ENCODE data around the gene RTN4R.

RTN4R gene

GRCh38 chr22:20244691-20245576, 23.2 kb downstream of the RTN4R start:
- intact Hi-C loops (cut with DNase I; ENCODE audit: low total_unique reads): no loop called here
- H3K4me3 ChIP-seq: no peak overlapping the region
- peaks cover 0 to 35% (median 12%) of the 10 kb centered on the region in 4 donors for H3K4me1 ChIP-seq
- no peaks in the 10 kb centered on the region for H3K9me3 ChIP-seq
- no peak overlapping the region for H3K27ac ChIP-seq
- no peak for DNase-seq
- peaks cover 0 to 3% (median 0%) of the 10 kb centered on the region in 3 donors for H3K36me3 ChIP-seq
- TF ChIP-seq CTCF (IDR thresholded peaks at IDR 0.05): no peak
- H3K27me3 ChIP-seq: peaks cover 0 to 10% of the 10 kb centered on the region in 2 donors

GRCh38 chr22:20244250-20244648, 23.9 kb downstream of the RTN4R start:
- Histone ChIP-seq H3K27ac (no peak overlapping the region), H3K9me3 (no peaks in the 10 kb centered on the region), H3K27me3 (peaks cover 0 to 16% of the 10 kb centered on the region in 2 donors), H3K36me3 (peaks cover 0 to 3% (median 0%) of the 10 kb centered on the region in 3 donors), H3K4me3 (no peak overlapping the region), H3K4me1 (peaks cover 0 to 34% (median 12%) of the 10 kb centered on the region in 4 donors)
- intact Hi-C loops (cut with DNase I; ENCODE audit: low total_unique reads): no loop called here
- no peak for DNase-seq
- no peak for TF ChIP-seq CTCF (IDR thresholded peaks at IDR 0.05)

GRCh38 chr22:20243537-20244249, 24.4 kb downstream of the RTN4R start:
- peaks cover 0 to 21% of the 10 kb centered on the region in 2 donors for H3K27me3 ChIP-seq
- intact Hi-C loops (cut with DNase I; ENCODE audit: low total_unique reads): no loop called here
- H3K4me3 ChIP-seq: peak overlapping the region in 1 of 2 donors; percentile 20
- no peaks in the 10 kb centered on the region for H3K9me3 ChIP-seq
- H3K36me3 ChIP-seq: peaks cover 0 to 3% (median 0%) of the 10 kb centered on the region in 3 donors
- TF ChIP-seq CTCF (IDR thresholded peaks at IDR 0.05): no peak
- no peak overlapping the region for H3K27ac ChIP-seq
- H3K4me1 ChIP-seq: peaks cover 3 to 34% (median 17%) of the 10 kb centered on the region in 4 donors
- no peak for DNase-seq

GRCh38 chr22:20243176-20243536, 25.0 kb downstream of the RTN4R start:
- Histone ChIP-seq H3K27me3 (peaks cover 0 to 22% of the 10 kb centered on the region in 2 donors), H3K9me3 (no peaks in the 10 kb centered on the region), H3K27ac (no peak overlapping the region), H3K4me3 (peak overlapping the region in 1 of 2 donors; percentile 20), H3K4me1 (peaks cover 3 to 36% (median 18%) of the 10 kb centered on the region in 4 donors), H3K36me3 (peaks cover 0 to 3% (median 0%) of the 10 kb centered on the region in 3 donors)
- no peak for TF ChIP-seq CTCF (IDR thresholded peaks at IDR 0.05)
- no peak for DNase-seq
- intact Hi-C loops (cut with DNase I; ENCODE audit: low total_unique reads): no loop called here

- intact Hi-C loops (cut with DNase I; ENCODE audit: low total_unique reads): no loop called here
- no peak for TF ChIP-seq CTCF (IDR thresholded peaks at IDR 0.05)
- Histone ChIP-seq H3K36me3 (peaks cover 0 to 3% (median 0%) of the 10 kb centered on the region in 3 donors), H3K4me1 (peaks cover 3 to 39% (median 18%) of the 10 kb centered on the region in 4 donors), H3K9me3 (no peaks in the 10 kb centered on the region), H3K4me3 (no peak overlapping the region), H3K27me3 (peaks cover 0 to 22% of the 10 kb centered on the region in 2 donors), H3K27ac (no peak overlapping the region)
- DNase-seq: no peak
Measured at GRCh38 chr22:20242393-20243175, 25.5 kb downstream of the RTN4R start.
